Measurements from ENCODE around the gene DYSF. TPM values are rescaled to one million over a fixed set of nuclear protein-coding genes. Genes with fewer than 3 reads are reported as not detected.

Gene DYSF
- total and polyA plus RNA-seq, 2 donors (not counting 3 experiments of a cell fraction or from before 2014, with no cell fraction given) = 50.9 to 152 TPM

GRCh38 chr2:71681626-71682025 lies 228.3 kb downstream of the DYSF start:
- dilution Hi-C loops (cut with MboI; ENCODE audit: extremely low pct_ligation_motif_present, low sequenced_read_pairs) = no loop called here
- CTCF ChIA-PET = no interaction called here

GRCh38 chr2:71682341-71682740 lies 229.0 kb downstream of the DYSF start:
- Histone ChIP-seq H4K20me1 (replicated peaks; ENCODE audit: control insufficient read depth, extremely low read depth, insufficient read depth, low read length) (no peaks in the 10 kb centered on the region), H3K4me3 (replicated peaks in 1 of 3; ENCODE audit: insufficient read depth in 1 of 3, low read depth in 1 of 3, low read length in 3 of 3) (no peak overlapping the region), H3K9ac (replicated peaks; ENCODE audit: extremely low read depth, insufficient read depth, low read length) (no peak overlapping the region), H3K9me1 (replicated peaks; ENCODE audit: control insufficient read depth, extremely low read depth, insufficient read depth, low read length) (no peaks in the 10 kb centered on the region), H3K4me2 (ENCODE audit: insufficient read depth, low read length) (no peak overlapping the region), H3K4me1 (ENCODE audit: control insufficient read depth, extremely low read depth, insufficient read depth, low read length) (no peaks in the 10 kb centered on the region), H3K79me2 (ENCODE audit: control insufficient read depth, insufficient read depth, low read length) (no peaks in the 10 kb centered on the region), H3K27me3 (ENCODE audit: control insufficient read depth in 2 of 2, insufficient read depth in 2 of 2, low read length in 2 of 2) (no peaks in the 10 kb centered on the region), H3K36me3 (ENCODE audit: control insufficient read depth in 2 of 2, extremely low read depth in 1 of 2, insufficient read depth in 2 of 2, low read length in 2 of 2) (peaks cover 2 to 34% of the 10 kb centered on the region in 2 experiments), H2AFZ (ENCODE audit: low read depth, low read length) (no peak overlapping the region), H3K27ac (ENCODE audit: insufficient read depth, low read depth, low read length) (no peak overlapping the region), H3K9me3 (replicated peaks; ENCODE audit: control insufficient read depth, insufficient read depth, low read length) (no peaks in the 10 kb centered on the region)
- FAIRE-seq (no peak), DNase-seq (ENCODE audit: low read depth, low spot score) (no peak)
- BruUV-seq (replicated peaks) = no TSS peak
- intact Hi-C loops (cut with micrococcal nuclease) = no loop called here
- CTCF ChIA-PET = no interaction called here
- dilution Hi-C loops (cut with MboI; ENCODE audit: extremely low pct_ligation_motif_present, low sequenced_read_pairs) = no loop called here
- POLR2A ChIA-PET = no interaction called here
- no peak for TF ChIP-seq POLR2AphosphoS5 (IDR thresholded peaks at IDR 0.05; ENCODE audit: insufficient read depth, low read depth, low read length)
- no peak for TF ChIP-seq MYC (IDR thresholded peaks at IDR 0.05; ENCODE audit: low read depth, low read length)
- TF ChIP-seq POLR2A (IDR thresholded peaks at IDR 0.05; ENCODE audit: low read depth, low read length) = no peak
- TF ChIP-seq JUN (IDR thresholded peaks at IDR 0.05; ENCODE audit: borderline replicate concordance, insufficient read depth, insufficient read length, low read depth) = no peak
- TF ChIP-seq CTCF (IDR thresholded peaks at IDR 0.05; ENCODE audit: extremely low read depth in 1 of 2, insufficient read depth in 1 of 2, low read depth in 1 of 2, low read length in 2 of 2) = no peak
- no peak for TF ChIP-seq GATA2 (IDR thresholded peaks at IDR 0.05; ENCODE audit: insufficient read depth, insufficient read length, low read depth, low read length)
- TF ChIP-seq MAX (IDR thresholded peaks at IDR 0.05; ENCODE audit: insufficient read depth, insufficient read length) = no peak
- TF ChIP-seq EZH2 (IDR thresholded peaks at IDR 0.05; ENCODE audit: borderline replicate concordance, low read depth, low read length, severe bottlenecking) = no peak
- no peak for TF ChIP-seq FOS (IDR thresholded peaks at IDR 0.05; ENCODE audit: borderline replicate concordance, insufficient read depth, low read length)

More at GRCh38 chr2:71681626-71682025, 228.3 kb downstream of the DYSF start:
- Histone ChIP-seq H3K9me3 (replicated peaks; ENCODE audit: control insufficient read depth, insufficient read depth, low read length) (no peaks in the 10 kb centered on the region), H3K9ac (replicated peaks; ENCODE audit: extremely low read depth, insufficient read depth, low read length) (no peak overlapping the region), H4K20me1 (replicated peaks; ENCODE audit: control insufficient read depth, extremely low read depth, insufficient read depth, low read length) (no peaks in the 10 kb centered on the region), H3K4me2 (ENCODE audit: insufficient read depth, low read length) (no peak overlapping the region), H3K9me1 (replicated peaks; ENCODE audit: control insufficient read depth, extremely low read depth, insufficient read depth, low read length) (no peaks in the 10 kb centered on the region), H3K79me2 (ENCODE audit: control insufficient read depth, insufficient read depth, low read length) (no peaks in the 10 kb centered on the region), H3K36me3 (ENCODE audit: control insufficient read depth in 2 of 2, extremely low read depth in 1 of 2, insufficient read depth in 2 of 2, low read length in 2 of 2) (peaks cover 2 to 32% of the 10 kb centered on the region in 2 experiments), H3K4me3 (replicated peaks in 1 of 3; ENCODE audit: insufficient read depth in 1 of 3, low read depth in 1 of 3, low read length in 3 of 3) (no peak overlapping the region), H3K27me3 (ENCODE audit: control insufficient read depth in 2 of 2, insufficient read depth in 2 of 2, low read length in 2 of 2) (no peaks in the 10 kb centered on the region), H3K27ac (ENCODE audit: insufficient read depth, low read depth, low read length) (no peak overlapping the region), H2AFZ (ENCODE audit: low read depth, low read length) (no peak overlapping the region), H3K4me1 (ENCODE audit: control insufficient read depth, extremely low read depth, insufficient read depth, low read length) (no peaks in the 10 kb centered on the region)
- POLR2A ChIA-PET = no interaction called here
- FAIRE-seq (no peak), DNase-seq (ENCODE audit: low read depth, low spot score) (no peak)
- TF ChIP-seq FOS (IDR thresholded peaks at IDR 0.05; ENCODE audit: borderline replicate concordance, insufficient read depth, low read length) = no peak
- TF ChIP-seq MYC (IDR thresholded peaks at IDR 0.05; ENCODE audit: low read depth, low read length) = no peak
- no peak for TF ChIP-seq JUN (IDR thresholded peaks at IDR 0.05; ENCODE audit: borderline replicate concordance, insufficient read depth, insufficient read length, low read depth)
- intact Hi-C loops (cut with micrococcal nuclease) = no loop called here
- BruUV-seq (replicated peaks) = no TSS peak

All from endothelial cell of umbilical vein (primary cell).